OCI-LY7 (cell line): Measurements from ENCODE around the gene CHI3L2. TPM values are rescaled to one million over a fixed set of nuclear protein-coding genes. Genes with fewer than 3 reads are reported as not detected.

Experiments
- BruUV-seq: library from RNA; stranded (reverse); fragments of 400-500 nt; replicated peaks from 2 replicates; lab custom pipeline; 2021; lab: Mats Ljungman, UMichigan
- CTCF ChIA-PET: fragments of 300-600 bp; sonication (Branson Sonifier 250); formaldehyde crosslinking; loops from one replicate; lab custom pipeline; 2022; ENCODE audit warnings: antibody characterized with exemption; ENCODE audit not compliant: unreplicated experiment; lab: Charles Lee
- POLR2A ChIA-PET: fragments of 300-600 bp; sonication (Branson Sonifier 250); formaldehyde crosslinking; loops from one replicate; lab custom pipeline; 2022; ENCODE audit warnings: antibody characterized with exemption; lab: Charles Lee
- DNase-seq: peaks from one replicate; pipeline ENCODE4 v3.0.0-alpha.2; 2015; ENCODE audit warnings: low spot score
- H2AFZ ChIP-seq: fragments of 200-600 bp; sonication (generic), shearing (Covaris generic); 2 replicates; pipeline ENCODE4 v1.6.1; 2014; ENCODE audit warnings: mild to moderate bottlenecking, antibody characterized with exemption, low read length, moderate library complexity
- H3K27ac ChIP-seq: fragments of 200-600 bp; sonication (generic); 2 replicates; pipeline ENCODE4 v1.5.1; 2014; ENCODE audit warnings: mixed run types, low read depth, mild to moderate bottlenecking, moderate library complexity, low read length, inconsistent platforms; ENCODE audit not compliant: poor library complexity, severe bottlenecking
- H3K36me3 ChIP-seq: fragments of 200-600 bp; sonication (generic); 2 replicates; pipeline ENCODE4 v1.6.1; 2014; ENCODE audit warnings: mild to moderate bottlenecking, antibody characterized with exemption, low read length, moderate library complexity, mixed read lengths; ENCODE audit not compliant: insufficient read depth
- H3K4me1 ChIP-seq: fragments of 200-600 bp; sonication (generic); 2 replicates; pipeline ENCODE4 v1.5.1; 2014; ENCODE audit warnings: mild to moderate bottlenecking, low read length; ENCODE audit not compliant: insufficient read depth, poor library complexity, severe bottlenecking
- H3K4me2 ChIP-seq: fragments of 200-600 bp; sonication (generic); 2 replicates; pipeline ENCODE4 v1.6.1; 2014; ENCODE audit warnings: mild to moderate bottlenecking, low read length
- H3K4me3 ChIP-seq: fragments of 200-600 bp; sonication (generic); 2 replicates; pipeline ENCODE4 v1.5.1; 2014; ENCODE audit warnings: mild to moderate bottlenecking, low read depth, low read length; ENCODE audit not compliant: poor library complexity, severe bottlenecking
- H3K79me2 ChIP-seq: fragments of 200-600 bp; sonication (generic); 2 replicates; pipeline ENCODE4 v1.6.1; 2016; ENCODE audit warnings: low read depth, mild to moderate bottlenecking, low read length, moderate library complexity, mixed read lengths; ENCODE audit not compliant: insufficient read depth
- H3K9me2 ChIP-seq: fragments of 200-600 bp; sonication (generic); 2 replicates; pipeline ENCODE4 v1.6.1; 2016; ENCODE audit warnings: mild to moderate bottlenecking, low read length, mixed read lengths; ENCODE audit not compliant: insufficient read depth
- H3K9me3 ChIP-seq: fragments of 200-600 bp; sonication (generic); 2 replicates; pipeline ENCODE4 v1.6.1; 2014; ENCODE audit warnings: mild to moderate bottlenecking, mixed run types, low read length, mixed read lengths
- H4K20me1 ChIP-seq: fragments of 200-600 bp; sonication (generic); 2 replicates; pipeline ENCODE4 v1.6.1; 2014; ENCODE audit warnings: mild to moderate bottlenecking, antibody characterized with exemption, low read length, moderate library complexity, mixed read lengths; ENCODE audit not compliant: insufficient read depth
- CTCF ChIP-seq: fragments of 200-600 bp; sonication (generic); conservative IDR thresholded peaks from 2 replicates; pipeline ENCODE4 v1.5.1; 2014; ENCODE audit warnings: mild to moderate bottlenecking, antibody characterized with exemption, low read length, moderate library complexity, mixed read lengths
- EZH2phosphoT487 ChIP-seq: fragments of 200-600 bp; sonication (generic); IDR thresholded peaks from 2 replicates; pipeline ENCODE4 v1.6.1; 2018; ENCODE audit warnings: low read depth, borderline replicate concordance, mild to moderate bottlenecking, mixed run types, antibody characterized with exemption, low read length, moderate library complexity, mixed read lengths
- intact Hi-C: fragments of 100-400 bp; cut with micrococcal nuclease; formaldehyde crosslinking; loops from one replicate; pipeline ENCODE4 v1.10.0; 2022; ENCODE audit not compliant: unreplicated experiment
- total RNA-seq, 2 experiments: library from RNA; depleted of rRNA in 1 of 2; stranded (reverse); fragments of >200 nt in 1 of 2; shearing (Covaris generic) in 1 of 2; gene quantifications; 2 replicates each; pipeline ENCODE4 v1.2.3, GENCODE V29; 2014 to 2022

CHI3L2 gene
- total RNA-seq, 2 experiments from 2014 or later, result 37.1 to 88.7 TPM

- no peaks in the 10 kb centered on the region for H3K9me2 ChIP-seq
- no peak for DNase-seq
- H3K27ac ChIP-seq, result peak overlapping the region; percentile 67
- 0 out of 2 replicates have a peak, but pooled peaks cover 4% of the 10 kb centered on the region for H3K36me3 ChIP-seq
- CTCF ChIA-PET, result interaction anchor here (0.6 kb wide), 1 partner anchor 416 kb away, joined by 6 read pairs; no protein-coding TSS in a partner anchor
- TF ChIP-seq EZH2phosphoT487 (no peak), CTCF (no peak)
- peaks cover 74% of the 10 kb centered on the region for H3K4me1 ChIP-seq
- no peaks in the 10 kb centered on the region for H4K20me1 ChIP-seq
- BruUV-seq, result TSS peak; percentile 67
- no peaks in the 10 kb centered on the region for H3K9me3 ChIP-seq
- intact Hi-C loops, result loop anchor here (5.0 kb wide), 1 partner anchor 61 kb away; the partner anchor contains the start of genes CEPT1 and DRAM2
- POLR2A ChIA-PET, result interaction anchor here (0.6 to 2.6 kb wide), 7 partner anchors 12 to 173 kb away, joined by 3 to 19 read pairs (median 6); no protein-coding TSS in a partner anchor
- H3K4me2 ChIP-seq, result peak overlapping the region; percentile 98
- peaks cover 7% of the 10 kb centered on the region; the same call in 1 of the 2 replicates for H3K79me2 ChIP-seq
- H3K4me3 ChIP-seq, result peak overlapping the region; percentile 70
- peak overlapping the region; percentile 66; the same call in 1 of the 2 replicates for H2AFZ ChIP-seq
Measured at GRCh38 chr1:111202707-111203623, 24.5 kb upstream of the CHI3L2 start.

- Histone ChIP-seq H3K4me2 (peak overlapping the region; percentile 98), H3K4me3 (peak overlapping the region; percentile 70), H3K4me1 (peaks cover 72% of the 10 kb centered on the region), H3K9me2 (no peaks in the 10 kb centered on the region), H3K27ac (peak overlapping the region; percentile 67), H3K36me3 (0 out of 2 replicates have a peak, but pooled peaks cover 4% of the 10 kb centered on the region), H4K20me1 (no peaks in the 10 kb centered on the region), H2AFZ (peak overlapping the region; percentile 66), H3K9me3 (no peaks in the 10 kb centered on the region), H3K79me2 (peaks cover 7% of the 10 kb centered on the region; the same call in 1 of the 2 replicates)
- ChIA-PET POLR2A (interaction anchor here (0.6 to 1.6 kb wide), 5 partner anchors 12 to 84 kb away, joined by 3 to 13 read pairs (median 6); no protein-coding TSS in a partner anchor), CTCF (interaction anchor here (0.6 kb wide), 1 partner anchor 415 kb away, joined by 6 read pairs; no protein-coding TSS in a partner anchor)
- intact Hi-C loops, result loop anchor here (2.0 to 5.0 kb wide), 2 partner anchors 17 to 61 kb away; partner anchors contain the start of genes CEPT1 and DRAM2
- peak; percentile 93 for DNase-seq
- BruUV-seq, result no TSS peak
- TF ChIP-seq EZH2phosphoT487 (no peak), CTCF (no peak)
Measured at GRCh38 chr1:111203681-111204200, 23.8 kb upstream of the CHI3L2 start.
